Measurements from ENCODE around the gene COA8. TPM values are rescaled to one million over a fixed set of nuclear protein-coding genes. Genes with fewer than 3 reads are reported as not detected.

Gene COA8
- total and polyA plus RNA-seq, 2 of the 4 experiments (the other 2 are of a cell fraction) = 12.2 to 21.1 TPM

DNA sequence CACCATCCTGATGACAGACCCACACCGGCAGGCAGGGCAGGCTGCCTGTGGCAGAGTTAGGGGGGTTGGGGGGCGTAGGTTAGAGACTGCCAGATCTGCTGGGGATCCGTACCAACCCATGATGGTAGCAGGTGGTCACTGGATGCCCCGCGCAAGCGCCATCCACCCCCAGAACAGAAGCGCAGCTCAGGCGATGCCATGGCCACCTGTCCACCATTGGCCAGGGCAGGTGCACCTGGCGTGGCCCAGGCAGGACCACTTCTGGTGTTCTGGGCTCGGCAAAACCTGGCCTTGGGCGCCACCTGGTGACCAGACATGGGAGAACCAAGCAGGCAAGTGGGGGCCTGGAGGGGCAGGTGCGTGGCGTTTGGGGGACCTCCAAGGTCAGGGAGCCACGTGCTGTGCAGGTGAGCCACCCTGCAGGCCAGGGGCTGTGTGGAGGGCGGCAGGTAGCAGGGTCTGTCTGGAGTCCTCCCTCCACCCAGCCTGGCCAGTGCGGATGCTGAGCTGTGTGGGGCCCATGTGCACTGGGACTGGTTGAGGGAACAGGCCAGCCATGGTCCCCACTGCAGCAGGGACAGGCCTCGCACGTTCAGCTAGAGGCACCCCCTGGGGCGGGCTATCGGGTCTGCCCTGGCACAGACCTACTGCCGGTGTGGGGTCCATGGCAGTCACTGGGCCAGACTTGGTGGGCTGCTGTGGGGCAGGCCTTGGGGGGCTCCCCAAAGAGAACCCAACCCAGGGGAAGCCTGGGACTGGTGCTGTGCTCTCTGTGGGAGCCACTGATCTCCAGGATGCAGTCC lies 15.9 kb upstream of the COA8 start (continued):
- peak; percentile 81 for TF ChIP-seq SMC3 (IDR thresholded peaks at IDR 0.05; ENCODE audit: low read depth, low read length)

DNA sequence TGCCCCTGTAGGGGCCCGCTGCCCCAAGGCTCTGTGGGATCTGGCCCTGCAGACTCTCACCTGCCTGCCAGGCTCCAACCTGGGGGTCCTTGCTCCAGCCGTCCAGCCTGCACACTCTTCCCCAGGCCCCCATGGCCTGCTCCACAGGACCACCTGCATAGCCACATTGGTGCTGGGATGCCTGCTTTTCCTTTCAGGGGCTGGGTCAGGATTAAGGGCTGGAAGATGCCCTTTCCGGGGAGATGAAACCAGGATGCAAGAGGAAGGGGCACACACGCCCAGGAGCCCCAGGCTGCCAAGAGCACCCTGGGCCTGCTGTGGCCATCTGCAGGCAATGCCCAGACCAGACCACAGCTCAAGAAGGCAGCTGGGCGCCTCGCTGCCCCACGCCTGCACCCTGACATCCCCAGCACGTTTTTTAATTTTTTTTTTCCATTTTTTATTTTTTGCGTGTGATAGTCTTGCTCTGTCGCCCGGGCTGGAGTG lies 15.3 kb upstream of the COA8 start:
- POLR2A ChIA-PET (ENCODE audit: unreplicated experiment) = no interaction called here
- no peak for ATAC-seq (ENCODE audit: low read depth)
- Histone ChIP-seq H3K14ac (replicated peaks; ENCODE audit: low read depth, low read length) (no peak overlapping the region), H3K79me1 (ENCODE audit: low read depth in 1 of 2, low read length in 2 of 2) (peaks cover 0 to 10% of the 10 kb centered on the region in 2 experiments; a peak in 2 of 4 replicates), H3K23ac (ENCODE audit: low read depth, low read length) (no peak overlapping the region), H4K8ac (ENCODE audit: low read depth in 2 of 2, low read length in 2 of 2) (no peak overlapping the region), H3K4me1 (ENCODE audit: control insufficient read depth, insufficient read depth, low read length) (peaks cover 12% of the 10 kb centered on the region), H2AK9ac (replicated peaks; ENCODE audit: low read depth, low read length, poor library complexity) (no peak overlapping the region), H3K4ac (ENCODE audit: low read depth, low read length) (no peak overlapping the region), H3K9me1 (ENCODE audit: insufficient read depth, low read length) (peaks cover 6% of the 10 kb centered on the region; the same call in 1 of the 2 replicates), H2AFZ (replicated peaks; ENCODE audit: low read length, poor library complexity) (no peak overlapping the region), H4K5ac (ENCODE audit: low read depth, low read length) (no peak overlapping the region), H3K18ac (ENCODE audit: low read depth, low read length) (no peak overlapping the region), H3K4me2 (ENCODE audit: low read depth, low read length) (no peak overlapping the region), H3K4me3 (ENCODE audit: insufficient read depth, low read depth, low read length) (no peak overlapping the region), H3K36me3 (ENCODE audit: control insufficient read depth, insufficient read depth, low read length) (no peaks in the 10 kb centered on the region), H3K27me3 (ENCODE audit: control insufficient read depth, insufficient read depth, low read length) (no peaks in the 10 kb centered on the region), H2BK120ac (ENCODE audit: low read depth, low read length) (no peak overlapping the region), H2BK20ac (ENCODE audit: low read depth, low read length) (no peak overlapping the region), H2BK15ac (ENCODE audit: low read depth, low read length) (no peak overlapping the region), H3K27ac (ENCODE audit: insufficient read depth, low read length) (no peak overlapping the region), H2BK5ac (ENCODE audit: low read depth, low read length, poor library complexity, severe bottlenecking) (no peak overlapping the region), H4K20me1 (ENCODE audit: insufficient read depth, low read length) (peaks cover 8% of the 10 kb centered on the region; the same call in 1 of the 2 replicates), H2AK5ac (ENCODE audit: low read depth, low read length) (no peak overlapping the region), H4K91ac (ENCODE audit: insufficient read depth, low read depth, low read length) (no peak overlapping the region), H3K9me3 (ENCODE audit: control insufficient read depth, insufficient read depth, low read length) (no peaks in the 10 kb centered on the region), H3K56ac (ENCODE audit: extremely low read depth, insufficient read depth, low read length) (no peak overlapping the region), H3K9ac (ENCODE audit: low read depth, low read length) (no peak overlapping the region)
- DNase-seq = no peak
- no TSS peak for BruUV-seq (replicated peaks)
- in situ Hi-C loops (cut with MboI; ENCODE audit: low sequenced_read_pairs) = no loop called here
- dilution Hi-C loops (cut with HindIII; ENCODE audit: low sequenced_read_pairs, unreplicated experiment) = no loop called here
- 79% methylated on average over 6 of the region's 11 CpGs; no CpG with 5 or more reads in 1 of the 2 experiments for WGBS, 2 experiments (ENCODE audit: extremely low coverage in 2 of 2, insufficient read length in 1 of 2)
- intact Hi-C loops (cut with micrococcal nuclease) = no loop called here
- CTCF ChIA-PET = interaction anchor here (1.1 kb wide), 1 partner anchor 28 kb away, joined by 3 read pairs; no protein-coding TSS in a partner anchor
- no peak for TF ChIP-seq CHD1 (IDR thresholded peaks at IDR 0.05; ENCODE audit: low read depth, low read length)
- TF ChIP-seq, protein P1, sequence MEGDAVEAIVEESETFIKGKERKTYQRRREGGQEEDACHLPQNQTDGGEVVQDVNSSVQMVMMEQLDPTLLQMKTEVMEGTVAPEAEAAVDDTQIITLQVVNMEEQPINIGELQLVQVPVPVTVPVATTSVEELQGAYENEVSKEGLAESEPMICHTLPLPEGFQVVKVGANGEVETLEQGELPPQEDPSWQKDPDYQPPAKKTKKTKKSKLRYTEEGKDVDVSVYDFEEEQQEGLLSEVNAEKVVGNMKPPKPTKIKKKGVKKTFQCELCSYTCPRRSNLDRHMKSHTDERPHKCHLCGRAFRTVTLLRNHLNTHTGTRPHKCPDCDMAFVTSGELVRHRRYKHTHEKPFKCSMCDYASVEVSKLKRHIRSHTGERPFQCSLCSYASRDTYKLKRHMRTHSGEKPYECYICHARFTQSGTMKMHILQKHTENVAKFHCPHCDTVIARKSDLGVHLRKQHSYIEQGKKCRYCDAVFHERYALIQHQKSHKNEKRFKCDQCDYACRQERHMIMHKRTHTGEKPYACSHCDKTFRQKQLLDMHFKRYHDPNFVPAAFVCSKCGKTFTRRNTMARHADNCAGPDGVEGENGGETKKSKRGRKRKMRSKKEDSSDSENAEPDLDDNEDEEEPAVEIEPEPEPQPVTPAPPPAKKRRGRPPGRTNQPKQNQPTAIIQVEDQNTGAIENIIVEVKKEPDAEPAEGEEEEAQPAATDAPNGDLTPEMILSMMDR (conservative IDR thresholded peaks at IDR 0.05; ENCODE audit: low read depth, low read length) = no peak
- TF ChIP-seq RAD21 (IDR thresholded peaks at IDR 0.05; ENCODE audit: low read length) = no peak
- TF ChIP-seq MXI1 (IDR thresholded peaks at IDR 0.05; ENCODE audit: borderline replicate concordance, low read depth, low read length) = no peak
- no peak for TF ChIP-seq MAFK (IDR thresholded peaks at IDR 0.05; ENCODE audit: low read depth, low read length)
- no peak for TF ChIP-seq POLR2A (IDR thresholded peaks at IDR 0.05; ENCODE audit: low read depth, low read length)
- TF ChIP-seq NFE2L2 (IDR thresholded peaks at IDR 0.05; ENCODE audit: low read depth, low read length) = no peak
- TF ChIP-seq RFX5 (IDR thresholded peaks at IDR 0.05; ENCODE audit: low read depth, low read length) = no peak
- no peak for TF ChIP-seq MAZ (IDR thresholded peaks at IDR 0.05; ENCODE audit: borderline replicate concordance, low read depth, low read length)
- no peak for TF ChIP-seq FOS (IDR thresholded peaks at IDR 0.05; ENCODE audit: low read depth, low read length)
- no peak for TF ChIP-seq RCOR1 (IDR thresholded peaks at IDR 0.05; ENCODE audit: insufficient replicate concordance, low read length)
- TF ChIP-seq, protein P2, sequence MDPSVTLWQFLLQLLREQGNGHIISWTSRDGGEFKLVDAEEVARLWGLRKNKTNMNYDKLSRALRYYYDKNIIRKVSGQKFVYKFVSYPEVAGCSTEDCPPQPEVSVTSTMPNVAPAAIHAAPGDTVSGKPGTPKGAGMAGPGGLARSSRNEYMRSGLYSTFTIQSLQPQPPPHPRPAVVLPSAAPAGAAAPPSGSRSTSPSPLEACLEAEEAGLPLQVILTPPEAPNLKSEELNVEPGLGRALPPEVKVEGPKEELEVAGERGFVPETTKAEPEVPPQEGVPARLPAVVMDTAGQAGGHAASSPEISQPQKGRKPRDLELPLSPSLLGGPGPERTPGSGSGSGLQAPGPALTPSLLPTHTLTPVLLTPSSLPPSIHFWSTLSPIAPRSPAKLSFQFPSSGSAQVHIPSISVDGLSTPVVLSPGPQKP (IDR thresholded peaks at IDR 0.05; ENCODE audit: borderline replicate concordance, low read depth, low read length) = no peak
- no peak for TF ChIP-seq CEBPB (IDR thresholded peaks at IDR 0.05; ENCODE audit: low read depth, low read length)
